Lower lobe of right lung (tissue), 2 donors: ENCODE measurements around the gene GLB1L. TPM values are rescaled to one million over a fixed set of nuclear protein-coding genes. Genes with fewer than 3 reads are reported as not detected.

Source experiments
- ATAC-seq, 2 donors: fragments of 200-7000 bp; cut with Tn5 transposase; one replicate each; pipeline ENCODE4 v1.9.1; 2020 to 2022; ENCODE audit warnings: mild to moderate bottlenecking in 2 of 2, moderate library complexity in 2 of 2
- DNase-seq: peaks from one replicate; pipeline ENCODE4 v3.0.0-alpha.2; 2020
- H3K27ac ChIP-seq: fragments of 200-600 bp; one replicate; pipeline ENCODE4 v1.8.0; 2022
- H3K27me3 ChIP-seq: fragments of 200-600 bp; one replicate; pipeline ENCODE4 v1.8.0; 2022; ENCODE audit warnings: low read depth
- H3K36me3 ChIP-seq: fragments of 200-600 bp; one replicate; pipeline ENCODE4 v1.8.0; 2022; ENCODE audit warnings: mild to moderate bottlenecking
- H3K4me1 ChIP-seq: fragments of 200-600 bp; one replicate; pipeline ENCODE4 v1.8.0; 2022
- H3K4me3 ChIP-seq: fragments of 200-600 bp; one replicate; pipeline ENCODE4 v1.8.0; 2022; ENCODE audit warnings: mild to moderate bottlenecking
- H3K9me3 ChIP-seq: fragments of 200-600 bp; one replicate; pipeline ENCODE4 v1.8.0; 2022
- CTCF ChIP-seq: fragments of 200-600 bp; IDR thresholded peaks from one replicate; pipeline ENCODE4 v1.8.0; 2022; ENCODE audit warnings: antibody characterized with exemption, mild to moderate bottlenecking
- intact Hi-C: fragments of 100-400 bp; cut with DNase I; formaldehyde crosslinking; loops from one replicate; pipeline ENCODE4 v1.11.0; 2022
- total RNA-seq: library from RNA; stranded (reverse); fragmentation: NEBNext Ultra II Directional; extraction: Animal tissue kit (Norgen Biotek cat#: 25700); gene quantifications from one replicate; pipeline ENCODE4 v1.2.1, GENCODE V29; 2021
- donor health status: DM: no; HTN: yes; CAD: no; lungs with severe emphysema.

GLB1L gene
- total RNA-seq, 1 donor from 2014 or later = 12.6 TPM

GRCh38 chr2:219273937-219274336 is 28.7 kb upstream of the GLB1L start:
- no peaks in the 10 kb centered on the region for H3K36me3 ChIP-seq
- H3K4me1 ChIP-seq = peaks cover 14% of the 10 kb centered on the region
- DNase-seq (no peak), ATAC-seq (peak; percentile 29 to 55)
- intact Hi-C loops = no loop called here
- H3K27me3 ChIP-seq = no peaks in the 10 kb centered on the region
- no peak for TF ChIP-seq CTCF
- no peaks in the 10 kb centered on the region for H3K9me3 ChIP-seq
- H3K27ac ChIP-seq = peak overlapping the region; percentile 78
- H3K4me3 ChIP-seq = no peak overlapping the region

DNA sequence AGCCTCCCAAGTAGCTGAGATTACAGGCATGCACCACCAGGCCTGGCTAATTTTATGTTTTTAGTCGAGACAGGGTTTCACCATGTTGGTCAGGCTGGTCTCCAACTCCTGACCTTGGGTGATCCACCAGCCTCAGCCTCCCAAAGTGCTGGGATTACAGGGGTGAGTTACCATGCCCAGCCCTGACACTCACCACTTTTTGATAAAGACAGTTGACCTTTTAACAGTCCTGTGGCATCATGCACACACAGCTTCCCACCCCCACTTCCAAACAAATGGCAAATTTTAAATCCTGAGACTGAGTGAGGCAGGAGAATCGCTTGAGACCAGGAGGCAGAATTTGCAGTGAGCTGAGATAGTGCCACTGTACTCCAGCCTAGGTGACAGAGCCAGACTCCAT is 27.8 kb upstream of the GLB1L start:
- ATAC-seq (no peak), DNase-seq (no peak)
- Histone ChIP-seq H3K4me1 (peaks cover 6% of the 10 kb centered on the region), H3K4me3 (no peak overlapping the region), H3K9me3 (no peaks in the 10 kb centered on the region), H3K36me3 (no peaks in the 10 kb centered on the region), H3K27me3 (no peaks in the 10 kb centered on the region), H3K27ac (no peak overlapping the region)
- intact Hi-C loops = no loop called here
- TF ChIP-seq CTCF = no peak

- no peaks in the 10 kb centered on the region for H3K27me3 ChIP-seq
- no peak overlapping the region for H3K4me3 ChIP-seq
- intact Hi-C loops = no loop called here
- H3K36me3 ChIP-seq = no peaks in the 10 kb centered on the region
- H3K9me3 ChIP-seq = no peaks in the 10 kb centered on the region
- TF ChIP-seq CTCF = no peak
- no peak overlapping the region for H3K27ac ChIP-seq
- DNase-seq = no peak
- no peaks in the 10 kb centered on the region for H3K4me1 ChIP-seq
- ATAC-seq = no peak
Measured at GRCh38 chr2:219272356-219272755, 27.1 kb upstream of the GLB1L start.

DNA sequence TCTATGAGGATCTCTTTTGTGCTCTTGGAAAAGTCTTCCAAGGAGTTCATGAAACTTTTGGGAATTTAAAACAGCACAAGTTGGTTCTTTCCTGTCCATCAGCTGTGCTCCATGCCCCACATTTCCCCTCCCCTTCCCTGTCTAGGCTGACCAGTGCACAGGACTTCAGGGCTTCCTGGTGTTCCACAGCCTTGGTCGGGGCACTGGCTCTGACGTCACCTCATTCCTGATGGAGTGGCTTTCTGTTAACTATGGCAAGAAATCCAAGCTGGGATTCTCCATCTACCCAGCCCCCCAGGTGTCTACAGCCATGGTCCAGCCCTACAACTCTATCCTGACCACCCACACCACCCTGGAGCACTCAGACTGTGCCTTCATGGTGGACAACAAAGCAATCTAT is 25.8 kb upstream of the GLB1L start:
- no peak for TF ChIP-seq CTCF
- no peaks in the 10 kb centered on the region for H3K27me3 ChIP-seq
- H3K9me3 ChIP-seq = no peaks in the 10 kb centered on the region
- intact Hi-C loops = no loop called here
- H3K27ac ChIP-seq = no peak overlapping the region
- no peaks in the 10 kb centered on the region for H3K36me3 ChIP-seq
- no peak overlapping the region for H3K4me3 ChIP-seq
- DNase-seq (no peak), ATAC-seq (no peak)
- H3K4me1 ChIP-seq = no peaks in the 10 kb centered on the region

DNA sequence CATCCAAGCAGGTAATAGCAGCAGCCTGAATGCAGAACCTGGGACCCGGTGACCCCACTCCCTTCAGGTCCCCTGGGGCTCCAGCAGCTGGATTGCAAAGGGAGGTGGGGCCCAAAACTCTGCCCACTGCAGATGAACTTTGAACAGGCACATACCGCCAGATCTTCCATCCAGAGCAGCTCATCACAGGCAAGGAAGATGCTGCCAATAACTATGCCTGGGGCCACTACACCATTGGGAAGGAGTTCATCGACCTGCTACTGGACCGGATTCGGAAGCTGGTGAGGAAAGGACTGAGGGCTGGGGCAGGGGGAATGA is 24.8 kb upstream of the GLB1L start:
- no peak overlapping the region for H3K4me3 ChIP-seq
- no peaks in the 10 kb centered on the region for H3K36me3 ChIP-seq
- H3K9me3 ChIP-seq = no peaks in the 10 kb centered on the region
- no peak for ATAC-seq
- H3K27me3 ChIP-seq = no peaks in the 10 kb centered on the region
- no peak for TF ChIP-seq CTCF
- no peak for DNase-seq
- intact Hi-C loops = no loop called here
- no peak overlapping the region for H3K27ac ChIP-seq
- no peaks in the 10 kb centered on the region for H3K4me1 ChIP-seq
